ENCODE measurements around the gene CUEDC1.
A peak's percentile ranks its signal among the peaks of the same experiment; 100 is the strongest.

CUEDC1 gene

GRCh38 chr17:57898487-57899311 lies 56.5 kb downstream of the CUEDC1 start:
- no peak for DNase-seq (ENCODE audit: insufficient read length)
- TF ChIP-seq POLR2A (IDR thresholded peaks at IDR 0.05; ENCODE audit: low read depth, low read length) (no peak), TAF1 (IDR thresholded peaks at IDR 0.05; ENCODE audit: borderline replicate concordance, low read depth, low read length) (no peak), POLR2AphosphoS5 (IDR thresholded peaks at IDR 0.05; ENCODE audit: low read depth, low read length) (no peak)
- FAIRE-seq, result no peak

- no peak for FAIRE-seq
- TF ChIP-seq TAF1 (IDR thresholded peaks at IDR 0.05; ENCODE audit: borderline replicate concordance, low read depth, low read length) (no peak), POLR2AphosphoS5 (IDR thresholded peaks at IDR 0.05; ENCODE audit: low read depth, low read length) (no peak), POLR2A (IDR thresholded peaks at IDR 0.05; ENCODE audit: low read depth, low read length) (no peak)
- no peak for DNase-seq (ENCODE audit: insufficient read length)
Observed at GRCh38 chr17:57895382-57896060, 59.7 kb downstream of the CUEDC1 start.

DNA sequence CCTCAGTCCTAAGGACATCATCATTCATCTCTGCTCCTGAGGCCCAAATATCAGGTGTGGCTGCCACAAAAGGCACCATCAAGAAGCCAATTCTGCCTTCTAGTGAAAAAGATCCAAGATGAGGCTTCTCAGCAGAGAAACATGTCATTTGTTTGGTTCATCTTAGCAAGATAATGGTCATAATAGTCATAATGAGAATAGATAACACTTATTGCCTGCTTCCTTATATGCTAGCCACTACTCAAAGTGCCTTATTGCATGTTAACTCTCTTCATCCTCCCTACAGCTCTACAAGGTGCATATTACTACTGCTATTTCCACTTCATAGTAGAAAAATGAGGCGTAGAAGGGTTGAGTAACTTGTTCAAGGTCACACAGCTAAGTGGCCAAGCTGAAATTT lies 60.4 kb downstream of the CUEDC1 start:
- no peak for TF ChIP-seq POLR2A (IDR thresholded peaks at IDR 0.05; ENCODE audit: low read depth, low read length)
- no peak for TF ChIP-seq TAF1 (IDR thresholded peaks at IDR 0.05; ENCODE audit: borderline replicate concordance, low read depth, low read length)
- no peak for TF ChIP-seq POLR2AphosphoS5 (IDR thresholded peaks at IDR 0.05; ENCODE audit: low read depth, low read length)
- FAIRE-seq, result peak; percentile 69
- no peak for DNase-seq (ENCODE audit: insufficient read length)

DNA sequence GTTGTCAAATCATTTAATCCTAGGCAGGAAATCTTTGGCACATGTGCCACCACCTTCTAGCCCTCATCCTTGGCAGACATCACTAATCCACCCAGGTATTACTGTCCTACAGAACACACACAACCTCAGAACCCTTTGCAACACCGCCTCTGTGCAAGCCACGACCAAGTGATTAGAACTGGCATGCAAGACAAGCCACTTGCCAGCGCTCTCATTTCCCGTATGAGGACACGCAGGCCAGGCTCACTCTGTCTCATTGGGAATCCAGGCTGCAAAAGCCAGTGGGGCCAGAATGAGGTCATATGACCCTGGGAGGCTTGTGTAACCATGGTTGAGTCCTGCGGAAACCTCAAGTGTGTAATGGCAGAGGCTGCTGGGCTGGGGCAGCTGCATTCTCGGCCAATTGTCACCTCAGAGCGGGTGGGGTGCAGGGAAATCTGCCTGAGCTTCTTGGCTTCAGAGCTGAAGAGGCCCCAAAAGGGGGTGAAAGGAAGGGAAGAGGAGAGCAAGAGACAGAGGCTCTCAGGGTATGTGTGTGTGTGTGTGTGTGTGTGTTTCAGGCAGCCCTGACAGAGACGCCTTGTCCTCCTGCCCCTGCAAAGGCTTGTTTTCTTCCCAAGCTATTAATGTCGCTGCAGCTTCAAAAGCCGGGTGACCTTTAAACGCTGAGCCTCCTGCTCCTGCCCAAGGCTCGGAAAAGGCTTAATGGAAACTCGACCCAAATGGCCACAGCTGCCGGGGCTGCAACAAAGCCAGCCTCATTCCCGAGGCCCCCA lies 62.2 kb downstream of the CUEDC1 start:
- FAIRE-seq (peak; percentile 58), DNase-seq (ENCODE audit: insufficient read length) (no peak)
- TF ChIP-seq POLR2AphosphoS5 (IDR thresholded peaks at IDR 0.05; ENCODE audit: low read depth, low read length) (no peak), POLR2A (IDR thresholded peaks at IDR 0.05; ENCODE audit: low read depth, low read length) (no peak), TAF1 (IDR thresholded peaks at IDR 0.05; ENCODE audit: borderline replicate concordance, low read depth, low read length) (no peak)

DNA sequence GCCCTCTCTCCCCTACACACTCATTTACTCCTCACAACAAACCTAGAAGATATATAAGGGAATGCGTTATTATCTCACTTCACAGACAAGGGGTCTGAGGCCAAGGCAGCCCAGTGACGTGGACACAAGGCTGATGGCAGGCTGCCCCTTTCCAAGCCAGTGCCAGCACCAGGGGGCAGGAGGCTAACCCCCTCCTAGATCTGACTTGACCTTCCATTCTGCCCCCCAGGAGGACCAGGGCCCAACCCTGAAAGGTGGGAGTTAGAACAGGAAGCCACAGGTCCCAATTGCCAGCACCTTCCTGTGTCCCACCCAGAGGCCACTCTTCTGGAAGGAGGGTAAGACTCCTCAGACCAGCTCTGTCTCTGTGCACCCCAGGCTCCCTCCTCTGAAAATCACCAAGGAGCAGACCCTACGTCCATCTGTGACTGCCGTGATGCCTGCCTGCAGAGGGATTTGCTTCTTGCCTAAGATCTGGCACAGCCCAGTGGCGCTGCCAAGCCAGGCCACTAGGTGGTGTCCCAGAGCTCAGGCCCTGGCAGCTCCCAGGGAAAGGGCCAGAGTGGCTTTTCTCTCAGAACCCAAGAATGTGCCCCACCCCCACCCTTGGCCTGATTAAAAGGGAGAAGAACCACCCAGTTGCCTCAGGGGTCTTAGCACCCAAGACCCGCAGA lies 62.9 kb downstream of the CUEDC1 start:
- peak; percentile 93 for FAIRE-seq
- TF ChIP-seq POLR2A (IDR thresholded peaks at IDR 0.05; ENCODE audit: low read depth, low read length) (no peak), POLR2AphosphoS5 (IDR thresholded peaks at IDR 0.05; ENCODE audit: low read depth, low read length) (no peak), TAF1 (IDR thresholded peaks at IDR 0.05; ENCODE audit: borderline replicate concordance, low read depth, low read length) (no peak)
- peak; percentile 82 for DNase-seq (ENCODE audit: insufficient read length)

DNA sequence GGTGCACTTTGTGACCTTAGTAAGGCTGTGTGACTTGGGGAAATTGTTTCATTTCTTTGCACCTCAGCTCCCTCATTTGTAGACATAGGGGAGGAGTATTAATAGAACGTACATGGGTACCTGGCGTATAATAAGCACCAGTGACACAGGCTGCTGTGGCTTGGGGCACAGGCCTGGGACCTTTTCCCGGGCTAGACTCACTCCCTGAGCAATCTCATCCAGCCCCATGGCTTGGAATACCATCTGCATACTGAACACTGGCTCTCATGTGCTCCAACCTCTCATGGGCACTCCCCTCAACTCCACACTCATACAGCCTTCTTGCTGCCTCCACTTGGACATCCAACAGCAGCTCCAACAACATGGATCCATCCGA lies 64.4 kb downstream of the CUEDC1 start:
- FAIRE-seq, result no peak
- DNase-seq (ENCODE audit: insufficient read length), result no peak
- TF ChIP-seq POLR2AphosphoS5 (IDR thresholded peaks at IDR 0.05; ENCODE audit: low read depth, low read length), result no peak
- no peak for TF ChIP-seq POLR2A (IDR thresholded peaks at IDR 0.05; ENCODE audit: low read depth, low read length)
- TF ChIP-seq TAF1 (IDR thresholded peaks at IDR 0.05; ENCODE audit: borderline replicate concordance, low read depth, low read length), result no peak

GRCh38 chr17:57889892-57890856 lies 65.0 kb downstream of the CUEDC1 start:
- no peak for DNase-seq (ENCODE audit: insufficient read length)
- no peak for FAIRE-seq
- TF ChIP-seq TAF1 (IDR thresholded peaks at IDR 0.05; ENCODE audit: borderline replicate concordance, low read depth, low read length), result no peak
- no peak for TF ChIP-seq POLR2A (IDR thresholded peaks at IDR 0.05; ENCODE audit: low read depth, low read length)
- no peak for TF ChIP-seq POLR2AphosphoS5 (IDR thresholded peaks at IDR 0.05; ENCODE audit: low read depth, low read length)

DNA sequence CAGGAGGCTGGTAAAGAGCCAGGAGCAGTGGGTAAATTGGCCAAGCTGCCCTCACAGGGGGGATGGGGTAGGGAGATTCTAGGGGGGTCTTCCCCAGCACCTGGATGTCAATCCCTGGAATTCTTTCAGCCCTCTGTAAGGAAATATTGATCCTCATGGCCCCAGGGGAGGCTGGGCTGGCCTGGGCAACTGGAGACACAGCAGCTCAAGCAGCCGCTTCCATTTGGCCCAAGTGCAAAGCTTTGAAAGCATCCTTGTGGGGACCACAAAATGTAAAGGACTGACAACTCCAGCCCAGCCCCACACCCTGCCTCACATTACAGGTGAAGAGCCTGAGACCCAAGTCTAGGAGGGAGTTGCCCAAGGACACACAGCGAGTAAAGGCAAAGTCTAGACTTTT lies 66.0 kb downstream of the CUEDC1 start:
- no peak for FAIRE-seq

GRCh38 chr17:57888311-57889216 lies 66.6 kb downstream of the CUEDC1 start:
- FAIRE-seq (no peak), DNase-seq (ENCODE audit: insufficient read length) (no peak)
- no peak for TF ChIP-seq TAF1 (IDR thresholded peaks at IDR 0.05; ENCODE audit: borderline replicate concordance, low read depth, low read length)
- no peak for TF ChIP-seq POLR2AphosphoS5 (IDR thresholded peaks at IDR 0.05; ENCODE audit: low read depth, low read length)
- no peak for TF ChIP-seq POLR2A (IDR thresholded peaks at IDR 0.05; ENCODE audit: low read depth, low read length)

More for the DNA sequence above, 66.0 kb downstream of the CUEDC1 start:
- TF ChIP-seq TAF1 (IDR thresholded peaks at IDR 0.05; ENCODE audit: borderline replicate concordance, low read depth, low read length), result no peak
- TF ChIP-seq POLR2AphosphoS5 (IDR thresholded peaks at IDR 0.05; ENCODE audit: low read depth, low read length), result no peak
- no peak for TF ChIP-seq POLR2A (IDR thresholded peaks at IDR 0.05; ENCODE audit: low read depth, low read length)
- no peak for DNase-seq (ENCODE audit: insufficient read length)

All from GM12892 (cell line).